ENCODE results near the gene RNASEL. TPM values are rescaled to one million over a fixed set of nuclear protein-coding genes. Genes with fewer than 3 reads are reported as not detected.

RNASEL gene
- total and polyA plus RNA-seq, 9 of the 15 experiments (the other 6 are each of a cell fraction or from before 2014, with no cell fraction given), result 4.3 to 11.1 (median 7.2) TPM

GRCh38 chr1:182584746-182585145 is 4.3 kb downstream of the RNASEL start:
- 52% methylated on average over 4 of the region's 4 CpGs for WGBS (ENCODE audit: insufficient coverage, low coverage, missing lambda C conversion rate)
- Histone ChIP-seq H3K27me3 (ENCODE audit: control insufficient read depth in 2 of 2, insufficient read depth in 2 of 2, low read length in 2 of 2) (no peaks in the 10 kb centered on the region), H3K9ac (ENCODE audit: insufficient read depth in 1 of 2, low read depth in 2 of 2, low read length in 2 of 2) (no peak overlapping the region), H3K9me1 (ENCODE audit: control insufficient read depth, insufficient read depth, low read length) (no peaks in the 10 kb centered on the region), H3K4me3 (no peak overlapping the region), H3K4me1 (replicated peaks in 1 of 2; ENCODE audit: control insufficient read depth in 2 of 2, insufficient read depth in 2 of 2, low read length in 2 of 2) (peaks cover 0 to 42% of the 10 kb centered on the region in 2 experiments; a peak in 4 of 5 replicates), H3K27ac (ENCODE audit: extremely low read depth, low read depth, low read length) (no peak overlapping the region), H3K36me3 (ENCODE audit: control insufficient read depth, insufficient read depth, low read length) (peaks cover 21% of the 10 kb centered on the region; the same call in 2 of the 3 replicates), H3K79me2 (ENCODE audit: control insufficient read depth, insufficient read depth, low read length) (no peaks in the 10 kb centered on the region), H3K9me3 (replicated peaks; ENCODE audit: control insufficient read depth, insufficient read depth, low read depth, low read length) (no peaks in the 10 kb centered on the region), H4K20me1 (replicated peaks; ENCODE audit: control insufficient read depth, insufficient read depth, low read length) (no peaks in the 10 kb centered on the region), H3K4me2 (ENCODE audit: insufficient read depth, low read length) (peak overlapping the region; percentile 84), H2AFZ (ENCODE audit: low read depth, low read length) (no peak overlapping the region)
- CTCF ChIA-PET (ENCODE audit: low intra/inter-chr PET ratio), result no interaction called here
- ATAC-seq (no peak), DNase-seq (ENCODE audit: extremely low read depth in 1 of 4, low spot score in 3 of 4) (no peak), FAIRE-seq (no peak)
- TF ChIP-seq ATF3 (IDR thresholded peaks at IDR 0.05), result 0 out of 2 replicates have a peak, but pooled peaks have one; percentile 1
- no peak for TF ChIP-seq ATF3 (CRISPR knock-in tag; conservative IDR thresholded peaks at IDR 0.05)
- TF ChIP-seq SRSF1 (IDR thresholded peaks at IDR 0.05; ENCODE audit: low read depth, low read length), result no peak
- no peak for TF ChIP-seq ESRRA (IDR thresholded peaks at IDR 0.05; ENCODE audit: borderline replicate concordance, low read depth)
- no peak for TF ChIP-seq CEBPG (CRISPR knock-in tag; IDR thresholded peaks at IDR 0.05)
- TF ChIP-seq CEBPG (tag; conservative IDR thresholded peaks at IDR 0.05 in 1 of 2, IDR thresholded peaks at IDR 0.05 in 1 of 2), result 0 out of 4 replicates have a peak, but pooled peaks of 1 of the 2 experiments have one; percentile 1
- TF ChIP-seq ZNF639 (CRISPR knock-in tag; conservative IDR thresholded peaks at IDR 0.05 in 1 of 2, IDR thresholded peaks at IDR 0.05 in 1 of 2), result no peak
- TF ChIP-seq ZNF766 (CRISPR knock-in tag; conservative IDR thresholded peaks at IDR 0.05), result 0 out of 2 replicates have a peak, but pooled peaks have one; percentile 31
- peak; percentile 27; the same call in 1 of the 2 replicates for TF ChIP-seq TAL1 (IDR thresholded peaks at IDR 0.05)
- no peak for TF ChIP-seq NR2C1 (IDR thresholded peaks at IDR 0.05)
- TF ChIP-seq NR2C1 (tag; IDR thresholded peaks at IDR 0.05), result peak; percentile 66; the same call in 1 of the 2 replicates
- TF ChIP-seq NR2C2 (CRISPR knock-in tag; IDR thresholded peaks at IDR 0.05), result no peak
- peak; percentile 58; the same call in 1 of the 2 replicates for TF ChIP-seq NR2C2 (tag; IDR thresholded peaks at IDR 0.05)
- TF ChIP-seq ELF2 (CRISPR knock-in tag; IDR thresholded peaks at IDR 0.05), result peak; percentile 11; the same call in 1 of the 2 replicates
- no TSS peak for BruUV-seq (replicated peaks)
- in situ Hi-C loops (cut with MboI) (loop anchor here (10.0 kb wide), 1 partner anchor 280 kb away; no protein-coding TSS in a partner anchor), intact Hi-C loops (cut with micrococcal nuclease) (loop anchor here (10.0 kb wide), 1 partner anchor 280 kb away; no protein-coding TSS in a partner anchor)
- POLR2A ChIA-PET, result no interaction called here

Measured in K562 (cell line).